Panc1 (cell line): ENCODE results near the gene TDRD7. TPM values are rescaled to one million over a fixed set of nuclear protein-coding genes. Genes with fewer than 3 reads are reported as not detected.

ENCODE experiments used
- ATAC-seq: fragments of 200-7000 bp; cut with Tn5 transposase; 2 replicates; pipeline ENCODE4 v1.9.1; 2020; ENCODE audit warnings: mild to moderate bottlenecking, moderate library complexity
- BruUV-seq: library from RNA; stranded (reverse); fragments of 400-500 nt; replicated peaks from 2 replicates; lab custom pipeline; 2021; lab: Mats Ljungman, UMichigan
- CTCF ChIA-PET: fragments of 300-600 bp; sonication (Branson Sonifier 250); formaldehyde crosslinking; loops from one replicate; lab custom pipeline; 2022; ENCODE audit warnings: antibody characterized with exemption; lab: Charles Lee
- POLR2A ChIA-PET: fragments of 300-600 bp; sonication (Branson Sonifier 250); formaldehyde crosslinking; loops from one replicate; lab custom pipeline; 2022; ENCODE audit warnings: antibody characterized with exemption; lab: Charles Lee
- DNase-seq: peaks from one replicate; pipeline ENCODE4 v3.0.0-alpha.2; 2010; ENCODE audit warnings: low read depth, low spot score
- H3K27ac ChIP-seq: 2 replicates; pipeline ENCODE4 v1.5.1; 2011; ENCODE audit warnings: mild to moderate bottlenecking, low read length, inconsistent platforms
- H3K27me3 ChIP-seq: fragments of 200-500 bp; sonication (Bioruptor generic); 2 replicates; pipeline ENCODE4 v1.6.0; 2014; ENCODE audit warnings: low read length, inconsistent platforms; ENCODE audit not compliant: control insufficient read depth, insufficient read depth
- H3K36me3 ChIP-seq: fragments of 200-500 bp; sonication (Bioruptor generic); 2 replicates; pipeline ENCODE4 v1.5.1; 2014; ENCODE audit warnings: inconsistent platforms, mild to moderate bottlenecking, low read length, moderate library complexity; ENCODE audit not compliant: control insufficient read depth, insufficient read depth
- H3K4me1 ChIP-seq: 2 replicates; pipeline ENCODE4 v1.5.1; 2011; ENCODE audit warnings: inconsistent platforms, mild to moderate bottlenecking, low read length, moderate library complexity; ENCODE audit not compliant: control insufficient read depth, insufficient read depth
- H3K4me3 ChIP-seq, 2 experiments: 2 replicates each; pipeline ENCODE4 v1.5.1; 2011 to 2012; ENCODE audit warnings: low read depth in 2 of 2, low read length in 2 of 2, mild to moderate bottlenecking in 2 of 2, inconsistent platforms in 1 of 2, moderate library complexity in 1 of 2
- H3K9me3 ChIP-seq: fragments of 200-500 bp; sonication (Bioruptor generic); 2 replicates; pipeline ENCODE4 v1.5.1; 2014; ENCODE audit warnings: low read depth, mild to moderate bottlenecking, inconsistent platforms, low read length, moderate library complexity; ENCODE audit not compliant: control insufficient read depth, insufficient read depth
- POLR2AphosphoS5 ChIP-seq: IDR thresholded peaks from 2 replicates; pipeline ENCODE4 v1.6.1; 2012; ENCODE audit warnings: mild to moderate bottlenecking, low read depth, low read length, moderate library complexity
- SIN3A ChIP-seq: IDR thresholded peaks from 2 replicates; pipeline ENCODE4 v1.6.1; 2012; ENCODE audit warnings: low read depth, mild to moderate bottlenecking, low read length, moderate library complexity, borderline replicate concordance; ENCODE audit not compliant: insufficient read depth
- TCF7L2 ChIP-seq: IDR thresholded peaks from 2 replicates; pipeline ENCODE4 v1.6.1; 2011; ENCODE audit warnings: mild to moderate bottlenecking, low read depth, low read length, inconsistent platforms
- in situ Hi-C: cut with HindIII; loops from 2 replicates; pipeline ENCODE4 v1.10.0; 2016; ENCODE audit warnings: low sequenced_read_pairs, low pct_unique_long_range_greater_than_20kb
- intact Hi-C: fragments of 100-400 bp; cut with micrococcal nuclease; formaldehyde crosslinking; loops from one replicate; pipeline ENCODE4 v1.10.0; 2022; ENCODE audit not compliant: unreplicated experiment
- total RNA-seq: library from RNA; stranded (reverse); gene quantifications from one replicate; pipeline ENCODE4 v1.2.1, GENCODE V29; 2021; ENCODE audit not compliant: unreplicated experiment
- TF ChIP-seq, protein P1 (sequence below): fragments of 450-650 bp; IDR thresholded peaks from 2 replicates; pipeline ENCODE4 v1.5.1; 2017; ENCODE audit warnings: mild to moderate bottlenecking
- TF ChIP-seq, protein P2 (sequence below), 2 experiments: IDR thresholded peaks; 2 replicates each; pipeline ENCODE4 v1.6.1; 2011 to 2012; ENCODE audit warnings: low read depth in 2 of 2, control low read depth in 1 of 2, low read length in 1 of 2, mild to moderate bottlenecking in 1 of 2, moderate library complexity in 1 of 2; ENCODE audit not compliant: insufficient read depth in 1 of 2

The TDRD7 gene
- total RNA-seq, 1 experiment from 2014 or later, result 10.6 TPM

DNA sequence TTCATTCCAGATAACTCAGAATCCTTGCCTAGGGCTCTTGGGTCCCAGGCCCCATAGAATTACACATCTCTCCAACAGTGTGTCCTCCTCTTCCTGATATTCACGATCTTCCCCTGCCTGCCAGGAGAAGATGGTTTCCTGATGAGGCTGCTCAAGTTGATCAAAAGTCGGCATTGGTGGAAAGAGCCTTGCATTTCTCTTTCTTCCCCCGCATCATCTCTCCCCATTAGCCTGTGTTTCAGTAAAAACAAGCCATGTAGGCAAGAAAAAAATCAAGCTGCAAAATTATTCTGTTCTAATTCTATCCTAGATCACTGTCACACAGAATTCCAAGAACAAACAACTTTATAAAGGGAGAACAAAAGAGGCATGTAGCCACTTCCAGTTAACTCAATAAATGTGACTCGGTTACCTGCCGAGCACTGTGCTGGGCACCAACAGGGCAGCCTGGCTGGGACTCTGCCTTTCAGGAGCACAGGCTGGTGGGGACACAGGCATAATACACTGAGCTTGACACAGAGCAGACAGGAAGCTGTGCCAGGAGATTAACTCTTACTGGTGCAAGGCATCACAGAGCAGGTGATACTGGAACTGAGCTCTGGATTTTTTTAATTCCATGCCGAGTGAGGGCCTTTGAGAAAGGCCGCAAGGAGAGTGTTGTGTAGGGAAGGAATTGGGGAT lies 115.1 kb downstream of the TDRD7 start:
- TF ChIP-seq TCF7L2 (no peak), POLR2AphosphoS5 (no peak), SIN3A (no peak)
- TF ChIP-seq, protein P1, sequence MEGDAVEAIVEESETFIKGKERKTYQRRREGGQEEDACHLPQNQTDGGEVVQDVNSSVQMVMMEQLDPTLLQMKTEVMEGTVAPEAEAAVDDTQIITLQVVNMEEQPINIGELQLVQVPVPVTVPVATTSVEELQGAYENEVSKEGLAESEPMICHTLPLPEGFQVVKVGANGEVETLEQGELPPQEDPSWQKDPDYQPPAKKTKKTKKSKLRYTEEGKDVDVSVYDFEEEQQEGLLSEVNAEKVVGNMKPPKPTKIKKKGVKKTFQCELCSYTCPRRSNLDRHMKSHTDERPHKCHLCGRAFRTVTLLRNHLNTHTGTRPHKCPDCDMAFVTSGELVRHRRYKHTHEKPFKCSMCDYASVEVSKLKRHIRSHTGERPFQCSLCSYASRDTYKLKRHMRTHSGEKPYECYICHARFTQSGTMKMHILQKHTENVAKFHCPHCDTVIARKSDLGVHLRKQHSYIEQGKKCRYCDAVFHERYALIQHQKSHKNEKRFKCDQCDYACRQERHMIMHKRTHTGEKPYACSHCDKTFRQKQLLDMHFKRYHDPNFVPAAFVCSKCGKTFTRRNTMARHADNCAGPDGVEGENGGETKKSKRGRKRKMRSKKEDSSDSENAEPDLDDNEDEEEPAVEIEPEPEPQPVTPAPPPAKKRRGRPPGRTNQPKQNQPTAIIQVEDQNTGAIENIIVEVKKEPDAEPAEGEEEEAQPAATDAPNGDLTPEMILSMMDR, result no peak
- TF ChIP-seq, protein P2, sequence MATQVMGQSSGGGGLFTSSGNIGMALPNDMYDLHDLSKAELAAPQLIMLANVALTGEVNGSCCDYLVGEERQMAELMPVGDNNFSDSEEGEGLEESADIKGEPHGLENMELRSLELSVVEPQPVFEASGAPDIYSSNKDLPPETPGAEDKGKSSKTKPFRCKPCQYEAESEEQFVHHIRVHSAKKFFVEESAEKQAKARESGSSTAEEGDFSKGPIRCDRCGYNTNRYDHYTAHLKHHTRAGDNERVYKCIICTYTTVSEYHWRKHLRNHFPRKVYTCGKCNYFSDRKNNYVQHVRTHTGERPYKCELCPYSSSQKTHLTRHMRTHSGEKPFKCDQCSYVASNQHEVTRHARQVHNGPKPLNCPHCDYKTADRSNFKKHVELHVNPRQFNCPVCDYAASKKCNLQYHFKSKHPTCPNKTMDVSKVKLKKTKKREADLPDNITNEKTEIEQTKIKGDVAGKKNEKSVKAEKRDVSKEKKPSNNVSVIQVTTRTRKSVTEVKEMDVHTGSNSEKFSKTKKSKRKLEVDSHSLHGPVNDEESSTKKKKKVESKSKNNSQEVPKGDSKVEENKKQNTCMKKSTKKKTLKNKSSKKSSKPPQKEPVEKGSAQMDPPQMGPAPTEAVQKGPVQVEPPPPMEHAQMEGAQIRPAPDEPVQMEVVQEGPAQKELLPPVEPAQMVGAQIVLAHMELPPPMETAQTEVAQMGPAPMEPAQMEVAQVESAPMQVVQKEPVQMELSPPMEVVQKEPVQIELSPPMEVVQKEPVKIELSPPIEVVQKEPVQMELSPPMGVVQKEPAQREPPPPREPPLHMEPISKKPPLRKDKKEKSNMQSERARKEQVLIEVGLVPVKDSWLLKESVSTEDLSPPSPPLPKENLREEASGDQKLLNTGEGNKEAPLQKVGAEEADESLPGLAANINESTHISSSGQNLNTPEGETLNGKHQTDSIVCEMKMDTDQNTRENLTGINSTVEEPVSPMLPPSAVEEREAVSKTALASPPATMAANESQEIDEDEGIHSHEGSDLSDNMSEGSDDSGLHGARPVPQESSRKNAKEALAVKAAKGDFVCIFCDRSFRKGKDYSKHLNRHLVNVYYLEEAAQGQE (IDR thresholded peaks at IDR 0.05; ENCODE audit: insufficient read depth in 1 of 2, low read depth in 2 of 2, low read length in 1 of 2), result no peak
- H3K27me3 ChIP-seq, result no peaks in the 10 kb centered on the region
- ATAC-seq, result no peak
- intact Hi-C loops, result no loop called here
- ChIA-PET CTCF (no interaction called here), POLR2A (no interaction called here)
- in situ Hi-C loops, result no loop called here
- BruUV-seq, result no TSS peak
- no peak overlapping the region for H3K27ac ChIP-seq
- H3K36me3 ChIP-seq, result no peaks in the 10 kb centered on the region
- H3K4me3 ChIP-seq, result no peak overlapping the region
- DNase-seq, result no peak
- H3K9me3 ChIP-seq, result no peaks in the 10 kb centered on the region
- H3K4me1 ChIP-seq, result no peaks in the 10 kb centered on the region

DNA sequence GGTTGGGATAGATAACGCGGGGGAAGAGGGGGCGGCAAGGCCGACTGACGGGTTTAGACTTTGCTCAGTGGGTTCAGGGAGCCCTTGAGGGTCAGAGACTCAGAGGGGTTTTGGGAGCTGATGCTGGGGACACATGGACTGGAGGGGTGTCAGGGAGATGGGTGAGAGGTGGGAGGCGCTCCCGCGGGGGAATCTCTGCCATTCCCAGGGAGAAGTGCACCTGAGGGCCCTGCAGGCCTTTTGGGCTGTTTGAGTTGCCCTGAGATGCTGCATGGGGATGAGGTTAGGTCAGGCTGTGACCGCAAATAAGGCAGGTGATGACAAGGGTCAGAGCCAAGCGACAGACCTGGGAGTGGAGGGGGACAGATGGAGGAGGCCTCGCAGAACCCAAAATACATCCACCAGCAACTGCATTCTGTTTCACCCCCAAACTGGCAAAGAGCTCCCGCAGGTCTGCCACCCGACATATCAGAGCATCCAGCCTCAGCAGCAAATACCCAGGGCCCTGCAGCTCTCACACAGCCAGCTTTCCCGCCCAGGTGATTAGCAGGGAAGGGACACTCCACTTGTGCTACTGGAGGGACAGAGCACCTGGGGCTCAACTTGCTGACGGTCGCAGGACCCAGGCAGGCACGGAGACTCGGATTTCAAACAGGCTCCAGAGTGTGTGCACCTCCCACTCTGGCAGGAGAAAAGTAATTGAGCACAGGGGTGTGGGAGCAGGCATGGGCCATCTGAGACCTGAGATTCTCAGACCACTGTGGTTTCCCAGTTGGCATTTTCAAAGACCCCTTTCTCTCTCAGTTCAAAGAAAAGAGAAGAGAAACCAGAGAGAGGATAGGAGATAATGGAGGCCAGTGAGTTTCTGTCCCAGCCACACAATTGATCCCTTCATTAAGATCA lies 116.0 kb downstream of the TDRD7 start:
- TF ChIP-seq SIN3A (no peak), POLR2AphosphoS5 (no peak), TCF7L2 (no peak)
- TF ChIP-seq, protein P2 (IDR thresholded peaks at IDR 0.05; ENCODE audit: insufficient read depth in 1 of 2, low read depth in 2 of 2, low read length in 1 of 2), result no peak
- TF ChIP-seq, protein P1, result no peak
- H3K36me3 ChIP-seq, result no peaks in the 10 kb centered on the region
- no peak overlapping the region for H3K27ac ChIP-seq
- in situ Hi-C loops (no loop called here), intact Hi-C loops (no loop called here)
- BruUV-seq, result no TSS peak
- H3K9me3 ChIP-seq, result no peaks in the 10 kb centered on the region
- DNase-seq, result no peak
- CTCF ChIA-PET, result no interaction called here
- no peak for ATAC-seq
- no peaks in the 10 kb centered on the region for H3K27me3 ChIP-seq
- H3K4me1 ChIP-seq, result no peaks in the 10 kb centered on the region
- H3K4me3 ChIP-seq, result no peak overlapping the region
- POLR2A ChIA-PET, result no interaction called here
